Suprapubic skin (tissue), 4 donors: ENCODE results near the gene BST1. TPM values are rescaled to one million over a fixed set of nuclear protein-coding genes. Genes with fewer than 3 reads are reported as not detected.

ENCODE experiments used
- DNase-seq, 2 donors: peaks; one replicate each; pipeline ENCODE4 v3.0.0-alpha.2; 2019; ENCODE audit warnings: low spot score in 2 of 2
- H3K27ac ChIP-seq: fragments of 200-600 bp; sonication (generic); one replicate; pipeline ENCODE4 v1.5.1; 2019
- H3K27me3 ChIP-seq: fragments of 200-600 bp; sonication (generic); one replicate; pipeline ENCODE4 v1.5.1; 2019
- H3K36me3 ChIP-seq: fragments of 200-600 bp; sonication (generic); one replicate; pipeline ENCODE4 v1.5.1; 2019
- H3K4me1 ChIP-seq: fragments of 200-600 bp; sonication (generic); one replicate; pipeline ENCODE4 v1.5.1; 2019
- H3K4me3 ChIP-seq: fragments of 200-600 bp; sonication (generic); one replicate; pipeline ENCODE4 v1.5.1; 2019; ENCODE audit warnings: mild to moderate bottlenecking
- H3K9me3 ChIP-seq: fragments of 200-600 bp; sonication (generic); one replicate; pipeline ENCODE4 v1.5.1; 2019
- CTCF ChIP-seq, 2 donors: fragments of 200-600 bp in 1 of 2; fragments of 450-650 bp in 1 of 2; sonication (generic) in 1 of 2; IDR thresholded peaks; one replicate each; pipeline ENCODE4 v1.5.1; 2016 to 2019; ENCODE audit warnings: antibody characterized with exemption in 2 of 2, mild to moderate bottlenecking in 1 of 2, moderate library complexity in 1 of 2
- EP300 ChIP-seq: sonication (generic); formaldehyde crosslinking; IDR thresholded peaks from one replicate; pipeline ENCODE4 v1.6.1; 2017; ENCODE audit warnings: antibody characterized with exemption
- POLR2A ChIP-seq, 2 donors: fragments of 450-650 bp; IDR thresholded peaks; one replicate each; pipeline ENCODE4 v1.6.1; 2017; ENCODE audit warnings: antibody characterized with exemption in 2 of 2, mild to moderate bottlenecking in 2 of 2, moderate library complexity in 2 of 2
- POLR2AphosphoS5 ChIP-seq, 3 donors: sonication (generic); formaldehyde crosslinking; IDR thresholded peaks; one replicate each; pipeline ENCODE4 v1.6.1; 2017; ENCODE audit warnings: antibody characterized with exemption in 3 of 3
- WGBS: methylation state at CpG from one replicate; pipeline ENCODE4 v1.1.5; 2018; 5-methylcytosine and 5-hydroxymethylcytosine counted together
- total RNA-seq, 4 donors: library from RNA; depleted of rRNA; stranded (reverse); fragments of >200 nt; gene quantifications; one replicate each; pipeline ENCODE4 v1.1.0, GENCODE V29; 2016

The BST1 gene
- total RNA-seq, 4 donors from 2014 or later, result 2.2 to 8.4 (median 4.0) TPM

GRCh38 chr4:15696866-15697265 lies 6.0 kb upstream of the BST1 start:
- Histone ChIP-seq H3K27ac (no peak overlapping the region), H3K4me1 (no peaks in the 10 kb centered on the region), H3K27me3 (no peaks in the 10 kb centered on the region), H3K4me3 (no peak overlapping the region), H3K36me3 (no peaks in the 10 kb centered on the region), H3K9me3 (no peaks in the 10 kb centered on the region)
- 97% methylated on average over 1 of the region's 1 CpG for WGBS
- no peak for DNase-seq
- no peak for TF ChIP-seq CTCF (IDR thresholded peaks at IDR 0.05)
- no peak for TF ChIP-seq POLR2A (IDR thresholded peaks at IDR 0.05)
- TF ChIP-seq EP300, result no peak
- no peak for TF ChIP-seq POLR2AphosphoS5 (IDR thresholded peaks at IDR 0.05)

GRCh38 chr4:15703439-15703838 lies 574 bp downstream of the BST1 start:
- Histone ChIP-seq H3K36me3 (no peaks in the 10 kb centered on the region), H3K4me3 (peak overlapping the region; percentile 55), H3K9me3 (no peaks in the 10 kb centered on the region), H3K27me3 (no peaks in the 10 kb centered on the region), H3K27ac (peak overlapping the region; percentile 1), H3K4me1 (peaks cover 19% of the 10 kb centered on the region)
- 89% methylated on average over 11 of the region's 11 CpGs for WGBS
- TF ChIP-seq EP300 (no peak), POLR2AphosphoS5 (IDR thresholded peaks at IDR 0.05) (no peak), CTCF (IDR thresholded peaks at IDR 0.05) (no peak), POLR2A (IDR thresholded peaks at IDR 0.05) (no peak)
- DNase-seq, result no peak

- no peak for DNase-seq
- TF ChIP-seq EP300 (no peak), POLR2A (IDR thresholded peaks at IDR 0.05) (no peak), POLR2AphosphoS5 (IDR thresholded peaks at IDR 0.05) (no peak), CTCF (IDR thresholded peaks at IDR 0.05) (no peak)
Measured at GRCh38 chr4:15704129-15704528, 1.3 kb downstream of the BST1 start.

GRCh38 chr4:15706646-15707362 lies 3.9 kb downstream of the BST1 start:
- Histone ChIP-seq H3K9me3 (no peaks in the 10 kb centered on the region), H3K4me3 (no peak overlapping the region), H3K27me3 (no peaks in the 10 kb centered on the region), H3K36me3 (no peaks in the 10 kb centered on the region), H3K4me1 (peaks cover 19% of the 10 kb centered on the region), H3K27ac (no peak overlapping the region)
- TF ChIP-seq POLR2A (IDR thresholded peaks at IDR 0.05) (no peak), POLR2AphosphoS5 (IDR thresholded peaks at IDR 0.05) (no peak), CTCF (IDR thresholded peaks at IDR 0.05) (no peak), EP300 (no peak)
- 55% methylated on average over 3 of the region's 3 CpGs for WGBS
- DNase-seq, result no peak

More at GRCh38 chr4:15704129-15704528, 1.3 kb downstream of the BST1 start:
- Histone ChIP-seq H3K4me1 (peaks cover 19% of the 10 kb centered on the region), H3K36me3 (no peaks in the 10 kb centered on the region), H3K27ac (no peak overlapping the region), H3K4me3 (no peak overlapping the region), H3K9me3 (no peaks in the 10 kb centered on the region), H3K27me3 (no peaks in the 10 kb centered on the region)

GRCh38 chr4:15707363-15707715 lies 4.5 kb downstream of the BST1 start:
- H3K27me3 ChIP-seq, result no peaks in the 10 kb centered on the region
- no peaks in the 10 kb centered on the region for H3K36me3 ChIP-seq
- peaks cover 18% of the 10 kb centered on the region for H3K4me1 ChIP-seq
- no peak for TF ChIP-seq EP300
- TF ChIP-seq CTCF (IDR thresholded peaks at IDR 0.05), result no peak
- no peak for TF ChIP-seq POLR2AphosphoS5 (IDR thresholded peaks at IDR 0.05)
- no peak for TF ChIP-seq POLR2A (IDR thresholded peaks at IDR 0.05)
- H3K4me3 ChIP-seq, result no peak overlapping the region
- 28% methylated on average over 7 of the region's 7 CpGs for WGBS
- DNase-seq, result no peak
- H3K27ac ChIP-seq, result no peak overlapping the region
- no peaks in the 10 kb centered on the region for H3K9me3 ChIP-seq
